DND-41 (cell line): ENCODE results near the gene BOD1.

ENCODE experiments used
- ATAC-seq: fragments of 200-7000 bp; cut with Tn5 transposase; 3 replicates; pipeline ENCODE4 v1.9.1; 2021; ENCODE audit warnings: low read depth; ENCODE audit not compliant: insufficient read depth
- DNase-seq: peaks from one replicate; pipeline ENCODE4 v3.0.0-alpha.2; 2020
- H2AFZ ChIP-seq: 2 replicates; pipeline ENCODE4 v1.6.0; 2012; ENCODE audit warnings: low read depth, low read length
- H3K27ac ChIP-seq: 2 replicates; pipeline ENCODE4 v1.5.1; 2012; ENCODE audit warnings: low read length, inconsistent platforms
- H3K27me3 ChIP-seq: fragments of 200-600 bp; sonication (generic); 2 replicates; pipeline ENCODE4 v1.6.0; 2012; ENCODE audit warnings: low read length, mild to moderate bottlenecking, inconsistent platforms; ENCODE audit not compliant: insufficient read depth, poor library complexity
- H3K36me3 ChIP-seq: 2 replicates; pipeline ENCODE4 v1.5.1; 2012; ENCODE audit warnings: low read length, inconsistent platforms; ENCODE audit not compliant: insufficient read depth
- H3K4me1 ChIP-seq: 2 replicates; pipeline ENCODE4 v1.5.1; 2012; ENCODE audit warnings: mild to moderate bottlenecking, low read length; ENCODE audit not compliant: insufficient read depth
- H3K4me2 ChIP-seq: 2 replicates; pipeline ENCODE4 v1.6.0; 2012; ENCODE audit warnings: mild to moderate bottlenecking, moderate library complexity, low read length, inconsistent platforms; ENCODE audit not compliant: insufficient read depth
- H3K4me3 ChIP-seq, 2 experiments: fragments of 200-600 bp in 1 of 2; shearing (Covaris generic) in 1 of 2; 2 replicates each; pipeline ENCODE4 v1.5.1; 2012 to 2016; ENCODE audit warnings: inconsistent platforms in 2 of 2, low read length in 2 of 2, mild to moderate bottlenecking in 2 of 2, low read depth in 1 of 2, moderate library complexity in 1 of 2
- H3K79me2 ChIP-seq: 2 replicates; pipeline ENCODE4 v1.6.0; 2012; ENCODE audit warnings: low read length, inconsistent platforms; ENCODE audit not compliant: insufficient read depth
- H3K9ac ChIP-seq: 2 replicates; pipeline ENCODE4 v1.6.0; 2012; ENCODE audit warnings: low read depth, mild to moderate bottlenecking, inconsistent platforms, low read length, moderate library complexity
- H3K9me3 ChIP-seq: 2 replicates; pipeline ENCODE4 v1.5.1; 2012; ENCODE audit warnings: low read length, moderate library complexity, mild to moderate bottlenecking, inconsistent platforms; ENCODE audit not compliant: insufficient read depth, severe bottlenecking
- H4K20me1 ChIP-seq: 2 replicates; pipeline ENCODE4 v1.6.0; 2012; ENCODE audit warnings: low read length; ENCODE audit not compliant: insufficient read depth
- EZH2 ChIP-seq: IDR thresholded peaks from 3 replicates; pipeline ENCODE4 v1.6.1; 2012; ENCODE audit warnings: borderline replicate concordance, low read depth, mild to moderate bottlenecking, moderate library complexity, low read length, inconsistent platforms; ENCODE audit not compliant: severe bottlenecking
- TF ChIP-seq, protein P1 (sequence below): IDR thresholded peaks from 2 replicates; pipeline ENCODE4 v1.5.1; 2012; ENCODE audit warnings: borderline replicate concordance, low read length, moderate library complexity, mild to moderate bottlenecking; ENCODE audit not compliant: poor library complexity, severe bottlenecking; ENCODE audit errors: extremely low read depth

The BOD1 gene

DNA sequence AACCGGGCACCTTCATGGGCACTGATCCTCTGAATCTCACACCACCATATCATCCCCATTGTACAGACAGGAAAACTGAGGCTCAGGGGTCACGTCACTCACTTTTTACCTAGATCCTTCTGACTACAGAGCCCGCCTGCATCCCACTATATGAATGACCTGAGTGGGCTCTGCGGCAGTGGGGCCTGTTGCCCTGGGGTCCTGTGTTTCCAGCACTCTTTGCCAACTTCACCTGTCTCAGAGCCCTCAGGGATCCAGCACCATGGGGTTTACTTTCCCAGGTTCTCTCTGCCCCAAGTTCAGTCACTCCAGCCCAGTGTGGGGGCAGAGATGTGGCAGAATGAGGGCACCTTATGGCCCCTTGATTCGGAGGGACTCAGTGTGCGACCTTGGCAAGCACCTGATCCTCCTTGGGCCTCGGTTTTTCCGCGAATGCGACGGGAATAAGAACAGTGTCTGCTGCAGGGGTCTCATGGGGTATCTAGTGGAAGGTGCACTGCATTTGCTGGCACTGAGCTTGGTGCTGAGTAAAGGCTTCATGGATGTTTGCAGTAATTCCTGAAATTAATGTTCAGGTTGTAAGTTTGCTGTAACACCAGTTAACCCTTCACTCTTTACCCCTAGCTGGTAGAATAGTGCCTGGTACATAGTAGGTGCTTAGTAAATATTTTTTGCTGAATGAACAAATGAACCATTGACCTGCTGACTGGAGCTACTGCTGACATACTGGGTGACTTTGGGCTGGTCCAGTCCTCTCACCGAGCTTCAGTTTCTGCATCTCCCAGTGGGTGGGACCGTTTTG, 47.1 kb upstream of the BOD1 start:
- ATAC-seq (no peak), DNase-seq (no peak)
- H3K9me3 ChIP-seq = no peaks in the 10 kb centered on the region
- H3K9ac ChIP-seq = no peak overlapping the region
- H3K36me3 ChIP-seq = no peaks in the 10 kb centered on the region
- TF ChIP-seq, protein P1, sequence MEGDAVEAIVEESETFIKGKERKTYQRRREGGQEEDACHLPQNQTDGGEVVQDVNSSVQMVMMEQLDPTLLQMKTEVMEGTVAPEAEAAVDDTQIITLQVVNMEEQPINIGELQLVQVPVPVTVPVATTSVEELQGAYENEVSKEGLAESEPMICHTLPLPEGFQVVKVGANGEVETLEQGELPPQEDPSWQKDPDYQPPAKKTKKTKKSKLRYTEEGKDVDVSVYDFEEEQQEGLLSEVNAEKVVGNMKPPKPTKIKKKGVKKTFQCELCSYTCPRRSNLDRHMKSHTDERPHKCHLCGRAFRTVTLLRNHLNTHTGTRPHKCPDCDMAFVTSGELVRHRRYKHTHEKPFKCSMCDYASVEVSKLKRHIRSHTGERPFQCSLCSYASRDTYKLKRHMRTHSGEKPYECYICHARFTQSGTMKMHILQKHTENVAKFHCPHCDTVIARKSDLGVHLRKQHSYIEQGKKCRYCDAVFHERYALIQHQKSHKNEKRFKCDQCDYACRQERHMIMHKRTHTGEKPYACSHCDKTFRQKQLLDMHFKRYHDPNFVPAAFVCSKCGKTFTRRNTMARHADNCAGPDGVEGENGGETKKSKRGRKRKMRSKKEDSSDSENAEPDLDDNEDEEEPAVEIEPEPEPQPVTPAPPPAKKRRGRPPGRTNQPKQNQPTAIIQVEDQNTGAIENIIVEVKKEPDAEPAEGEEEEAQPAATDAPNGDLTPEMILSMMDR = no peak
- no peak for TF ChIP-seq EZH2
- no peak overlapping the region for H2AFZ ChIP-seq
- no peak overlapping the region for H3K4me3 ChIP-seq
- no peaks in the 10 kb centered on the region for H3K4me1 ChIP-seq
- H3K79me2 ChIP-seq = no peaks in the 10 kb centered on the region
- no peak overlapping the region for H3K27ac ChIP-seq
- no peaks in the 10 kb centered on the region for H4K20me1 ChIP-seq
- H3K4me2 ChIP-seq = no peak overlapping the region
- H3K27me3 ChIP-seq = no peaks in the 10 kb centered on the region

DNA sequence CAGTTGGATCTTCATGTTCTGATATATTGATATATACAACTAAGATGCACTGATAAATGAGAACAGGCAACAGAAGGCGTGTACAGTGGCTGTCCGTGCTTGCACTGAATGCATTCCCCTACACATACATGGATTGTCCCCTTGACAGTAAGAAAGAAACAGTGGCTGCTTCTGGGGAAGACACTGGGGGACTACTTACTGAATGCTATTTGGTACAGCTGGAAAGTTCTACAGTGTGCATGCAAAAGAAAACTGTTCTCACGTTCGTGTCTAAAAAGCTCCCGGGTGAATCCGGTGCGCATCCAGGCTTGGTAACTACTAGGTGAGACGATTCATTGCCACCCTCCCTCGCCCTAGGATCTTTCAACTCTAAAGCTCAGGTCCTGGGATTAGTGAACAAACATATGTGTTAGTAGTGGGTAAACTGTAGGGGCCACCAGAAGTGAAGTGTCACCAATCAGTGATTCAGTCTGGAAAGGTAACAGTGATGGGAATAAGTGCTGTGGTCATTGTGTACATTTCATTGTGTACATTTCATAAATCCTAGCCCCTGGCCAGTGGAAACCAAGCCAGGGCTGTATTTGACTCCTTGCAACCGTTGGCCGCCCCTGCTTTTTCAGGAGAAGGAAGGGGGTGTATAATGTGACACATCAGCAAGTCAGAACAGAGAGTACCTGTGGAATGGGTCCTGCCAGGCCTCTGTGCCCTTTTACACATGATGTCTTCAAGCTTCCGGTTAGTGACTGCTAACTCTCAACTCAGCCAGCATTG, 46.3 kb upstream of the BOD1 start:
- no peak for ATAC-seq
- no peak overlapping the region for H3K27ac ChIP-seq

DNA sequence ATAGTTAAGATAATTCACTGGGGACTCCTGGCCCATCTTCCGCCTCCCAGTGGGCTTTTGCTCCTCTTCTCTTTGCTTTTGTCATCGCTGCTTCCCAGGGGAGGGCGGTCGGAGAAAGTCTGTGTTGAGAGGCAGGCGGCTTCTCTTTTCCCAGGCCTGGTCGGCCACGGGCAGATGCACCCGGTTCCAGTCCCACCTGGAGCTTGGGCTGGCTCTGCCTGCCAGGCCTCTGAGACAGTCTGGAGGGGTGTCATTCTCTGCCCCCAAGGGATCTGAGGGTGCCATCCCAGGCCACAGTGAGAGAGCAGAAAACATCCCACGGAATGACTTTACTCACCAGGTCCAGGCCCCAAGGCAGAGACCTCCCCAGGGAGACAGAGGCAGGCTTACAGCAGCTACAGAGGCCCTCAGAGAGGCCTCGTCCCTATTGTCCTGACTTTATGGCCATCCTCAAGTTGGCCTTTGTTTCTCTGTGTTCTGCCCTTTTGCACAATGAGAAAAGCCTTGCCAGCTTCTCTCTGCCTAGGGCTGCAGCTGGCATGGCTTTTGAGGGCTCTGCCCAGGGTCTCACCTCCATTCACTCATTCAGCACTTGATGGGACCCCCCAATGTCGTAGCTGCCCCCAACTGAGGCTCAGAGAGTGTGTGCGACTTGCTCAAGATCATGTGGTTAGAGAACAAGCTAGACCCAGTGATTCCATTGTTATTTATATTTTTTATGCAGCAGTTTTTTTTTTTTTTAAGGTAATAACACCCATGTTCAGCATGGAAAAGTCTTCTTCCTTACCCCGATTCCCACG, 44.2 kb upstream of the BOD1 start:
- ATAC-seq (no peak), DNase-seq (no peak)
- Histone ChIP-seq H2AFZ (no peak overlapping the region), H3K27me3 (no peaks in the 10 kb centered on the region), H4K20me1 (no peaks in the 10 kb centered on the region), H3K4me2 (no peak overlapping the region), H3K9ac (no peak overlapping the region), H3K36me3 (no peaks in the 10 kb centered on the region), H3K4me1 (no peaks in the 10 kb centered on the region), H3K4me3 (no peak overlapping the region), H3K27ac (no peak overlapping the region), H3K9me3 (no peaks in the 10 kb centered on the region), H3K79me2 (no peaks in the 10 kb centered on the region)
- TF ChIP-seq, protein P1 = no peak
- TF ChIP-seq EZH2 = no peak

More for the DNA sequence above, 46.3 kb upstream of the BOD1 start:
- H3K36me3 ChIP-seq = no peaks in the 10 kb centered on the region
- no peaks in the 10 kb centered on the region for H3K27me3 ChIP-seq
- H2AFZ ChIP-seq = no peak overlapping the region
- TF ChIP-seq, protein P1 = no peak
- no peak for TF ChIP-seq EZH2
- H3K4me3 ChIP-seq = no peak overlapping the region
- no peak overlapping the region for H3K4me2 ChIP-seq
- no peaks in the 10 kb centered on the region for H3K9me3 ChIP-seq
- no peak for DNase-seq
- H3K79me2 ChIP-seq = no peaks in the 10 kb centered on the region
- no peak overlapping the region for H3K9ac ChIP-seq
- H4K20me1 ChIP-seq = no peaks in the 10 kb centered on the region
- no peaks in the 10 kb centered on the region for H3K4me1 ChIP-seq
